Endothelial cell of umbilical vein (primary cell): ENCODE results near the gene ASXL2. TPM values are rescaled to one million over a fixed set of nuclear protein-coding genes. Genes with fewer than 3 reads are reported as not detected.

ENCODE experiments used
- BruUV-seq: library from RNA; stranded (reverse); fragments of 400-500 nt; replicated peaks from 2 replicates; lab custom pipeline; 2021; lab: Mats Ljungman, UMichigan
- CTCF ChIA-PET: fragments of 300-600, 350-600 bp; sonication (Branson Sonifier 250); formaldehyde crosslinking; loops from one replicate; lab custom pipeline; 2021; ENCODE audit warnings: antibody characterized with exemption, inconsistent platforms; lab: Charles Lee
- POLR2A ChIA-PET: fragments of 300-600, 350-600 bp; sonication (Branson Sonifier 250); formaldehyde crosslinking; loops from one replicate; lab custom pipeline; 2021; ENCODE audit warnings: antibody characterized with exemption, inconsistent platforms; lab: Charles Lee
- DNase-seq: peaks from one replicate; pipeline ENCODE4 v3.0.0-alpha.2; 2011; ENCODE audit warnings: low read depth, low spot score
- FAIRE-seq: peaks from 2 replicates; lab custom pipeline; 2011; peaks lifted over from hg19 to GRCh38; lab: Jason Lieb, UNC
- H2AFZ ChIP-seq: 2 replicates; pipeline ENCODE4 v1.6.0; 2012; ENCODE audit warnings: low read depth, low read length, control low read depth, inconsistent platforms
- H3K27ac ChIP-seq: 2 replicates; pipeline ENCODE4 v1.5.1; 2011; ENCODE audit warnings: low read depth, mild to moderate bottlenecking, control low read depth, low read length, moderate library complexity; ENCODE audit not compliant: insufficient read depth
- H3K27me3 ChIP-seq, 2 experiments: 2 replicates each; pipeline versions ENCODE4 v1.6.0 to v1.6.1; 2011; ENCODE audit warnings: low read length in 2 of 2, mixed read lengths in 1 of 2; ENCODE audit not compliant: control insufficient read depth in 2 of 2, insufficient read depth in 2 of 2
- H3K36me3 ChIP-seq, 2 experiments: 2 replicates in 1 of 2; 3 replicates in 1 of 2; pipeline ENCODE4 v1.5.1; 2011; ENCODE audit warnings: low read length in 2 of 2, mild to moderate bottlenecking in 1 of 2, moderate library complexity in 1 of 2; ENCODE audit not compliant: control insufficient read depth in 2 of 2, insufficient read depth in 2 of 2; ENCODE audit errors: extremely low read depth in 1 of 2
- H3K4me1 ChIP-seq: 3 replicates; pipeline ENCODE4 v1.5.1; 2011; ENCODE audit warnings: mild to moderate bottlenecking, low read length; ENCODE audit not compliant: control insufficient read depth, insufficient read depth; ENCODE audit errors: extremely low read depth
- H3K4me2 ChIP-seq: 2 replicates; pipeline ENCODE4 v1.6.1; 2011; ENCODE audit warnings: low read length, control low read depth, mixed read lengths; ENCODE audit not compliant: insufficient read depth
- H3K4me3 ChIP-seq, 3 experiments: fragments of 200-600 bp in 1 of 3; sonication (generic), shearing (Covaris generic) in 1 of 3; replicated peaks in 1 of 3; 2 replicates each; pipeline ENCODE4 v1.5.1; 2011 to 2016; ENCODE audit warnings: control low read depth in 3 of 3, low read length in 3 of 3, mild to moderate bottlenecking in 2 of 3, inconsistent platforms in 1 of 3, low read depth in 1 of 3, moderate library complexity in 1 of 3; ENCODE audit not compliant: insufficient read depth in 1 of 3
- H3K79me2 ChIP-seq: 2 replicates; pipeline ENCODE4 v1.6.0; 2012; ENCODE audit warnings: low read length, inconsistent platforms; ENCODE audit not compliant: control insufficient read depth, insufficient read depth
- H3K9ac ChIP-seq: replicated peaks from 2 replicates; pipeline ENCODE3; 2011; ENCODE audit warnings: low read length, control low read depth; ENCODE audit not compliant: insufficient read depth; ENCODE audit errors: extremely low read depth
- H3K9me1 ChIP-seq: replicated peaks from 3 replicates; pipeline ENCODE4 v1.6.0; 2011; ENCODE audit warnings: mild to moderate bottlenecking, low read length; ENCODE audit not compliant: control insufficient read depth, insufficient read depth; ENCODE audit errors: extremely low read depth
- H3K9me3 ChIP-seq: replicated peaks from 2 replicates; pipeline ENCODE4 v1.5.1; 2012; ENCODE audit warnings: low read length, inconsistent platforms; ENCODE audit not compliant: control insufficient read depth, insufficient read depth
- H4K20me1 ChIP-seq: replicated peaks from 2 replicates; pipeline ENCODE3; 2011; ENCODE audit warnings: mild to moderate bottlenecking, low read length; ENCODE audit not compliant: control insufficient read depth, insufficient read depth; ENCODE audit errors: extremely low read depth
- CTCF ChIP-seq, 2 donors: IDR thresholded peaks; 1 replicate in 1 of 2; 2 replicates in 1 of 2; pipeline ENCODE4 v1.5.1; 2011; ENCODE audit warnings: low read length in 2 of 2, mild to moderate bottlenecking in 2 of 2, moderate library complexity in 2 of 2, control low read depth in 1 of 2, inconsistent platforms in 1 of 2, low read depth in 1 of 2; ENCODE audit not compliant: insufficient read depth in 1 of 2; ENCODE audit errors: extremely low read depth in 1 of 2
- EZH2 ChIP-seq: IDR thresholded peaks from 2 replicates; pipeline ENCODE4 v1.6.1; 2012; ENCODE audit warnings: borderline replicate concordance, low read depth, mild to moderate bottlenecking, moderate library complexity, low read length, inconsistent platforms; ENCODE audit not compliant: severe bottlenecking
- FOS ChIP-seq: IDR thresholded peaks from 2 replicates; pipeline ENCODE4 v1.6.1; 2011; ENCODE audit warnings: mild to moderate bottlenecking, low read length, moderate library complexity, borderline replicate concordance; ENCODE audit not compliant: insufficient read depth
- GATA2 ChIP-seq: IDR thresholded peaks from 2 replicates; pipeline ENCODE4 v1.7.0; 2011; ENCODE audit warnings: low read depth, mild to moderate bottlenecking, moderate library complexity, mixed read lengths, low read length; ENCODE audit not compliant: insufficient read length, insufficient read depth
- JUN ChIP-seq: IDR thresholded peaks from 2 replicates; pipeline ENCODE4 v1.6.1; 2011; ENCODE audit warnings: borderline replicate concordance, low read depth; ENCODE audit not compliant: insufficient read length, insufficient read depth
- MAX ChIP-seq: IDR thresholded peaks from 2 replicates; pipeline ENCODE4 v1.6.1; 2011; ENCODE audit not compliant: insufficient read depth, insufficient read length
- MYC ChIP-seq: IDR thresholded peaks from one replicate; pipeline ENCODE4 v1.6.1; 2011; ENCODE audit warnings: mild to moderate bottlenecking, low read depth, low read length
- POLR2A ChIP-seq: IDR thresholded peaks from 2 replicates; pipeline ENCODE4 v1.6.1; 2012; ENCODE audit warnings: low read depth, mild to moderate bottlenecking, control low read depth, low read length
- POLR2AphosphoS5 ChIP-seq: IDR thresholded peaks from 2 replicates; pipeline ENCODE4 v1.6.1; 2012; ENCODE audit warnings: low read depth, mild to moderate bottlenecking, control low read depth, low read length, moderate library complexity; ENCODE audit not compliant: insufficient read depth
- dilution Hi-C: fragments of 300-500 bp; cut with MboI; formaldehyde crosslinking; loops from one replicate; pipeline ENCODE4 v1.15.0; 2019; ENCODE audit warnings: low sequenced_read_pairs; ENCODE audit not compliant: extremely low pct_ligation_motif_present
- intact Hi-C: fragments of 100-400 bp; cut with micrococcal nuclease; formaldehyde crosslinking; loops from one replicate; pipeline ENCODE4 v1.10.0; 2022
- polyA plus RNA-seq, 4 experiments: library from polyadenylated mRNA; depleted of rRNA in 3 of 4; stranded (reverse) in 3 of 4; unstranded in 1 of 4; fragments of >200 nt; gene quantifications; 2 replicates each; pipeline versions ENCODE4 v1.2.1 to v1.2.3, GENCODE V29; 2011 to 2012; ENCODE audit warnings: missing spikeins in 1 of 4
- total RNA-seq: library from RNA; stranded (reverse); gene quantifications from 2 replicates; pipeline ENCODE4 v1.2.3, GENCODE V29; 2021

ASXL2 gene
- total and polyA plus RNA-seq, 2 donors (not counting 3 experiments of a cell fraction or from before 2014, with no cell fraction given): 6.1 to 33.8 TPM

- Histone ChIP-seq H3K79me2 (peaks cover 34% of the 10 kb centered on the region), H4K20me1 (no peaks in the 10 kb centered on the region), H3K4me3 (no peak overlapping the region), H2AFZ (no peak overlapping the region), H3K27me3 (no peaks in the 10 kb centered on the region), H3K9me3 (no peaks in the 10 kb centered on the region), H3K27ac (no peak overlapping the region), H3K4me1 (peaks cover 10% of the 10 kb centered on the region), H3K9me1 (no peaks in the 10 kb centered on the region), H3K9ac (no peak overlapping the region), H3K36me3 (no peaks in the 10 kb centered on the region), H3K4me2 (no peak overlapping the region)
- no TSS peak for BruUV-seq
- FAIRE-seq (no peak), DNase-seq (no peak)
- ChIA-PET CTCF (no interaction called here), POLR2A (no interaction called here)
- dilution Hi-C loops: no loop called here
- intact Hi-C loops: no loop called here
- TF ChIP-seq POLR2AphosphoS5 (no peak), CTCF (IDR thresholded peaks at IDR 0.05; ENCODE audit: extremely low read depth in 1 of 2, insufficient read depth in 1 of 2, low read depth in 1 of 2, low read length in 2 of 2) (no peak), POLR2A (no peak), JUN (no peak), GATA2 (no peak), MAX (no peak), EZH2 (no peak), MYC (no peak), FOS (no peak)
Observed at GRCh38 chr2:25817006-25817405, 61.3 kb downstream of the ASXL2 start.
